Fibroblast of lung (primary cell): ENCODE data around the gene MISFA. TPM values are rescaled to one million over a fixed set of nuclear protein-coding genes. Genes with fewer than 3 reads are reported as not detected.
A peak's percentile ranks its signal among the peaks of the same experiment; 100 is the strongest.

Experiments used
- DNase-seq, 2 donors: peaks; one replicate each; pipeline versions ENCODE4 v3.0.0 to v3.0.0-alpha.2; 2010; ENCODE audit warnings: low read depth in 2 of 2
- H2AFZ ChIP-seq: 2 replicates; pipeline ENCODE4 v1.5.1; 2012; ENCODE audit warnings: low read length, control low read depth, inconsistent platforms
- H3K27ac ChIP-seq: 2 replicates; pipeline ENCODE4 v1.5.1; 2011; ENCODE audit warnings: low read length, control low read depth; ENCODE audit not compliant: insufficient read depth
- H3K27me3 ChIP-seq: 2 replicates; pipeline ENCODE4 v1.5.1; 2011; ENCODE audit warnings: mild to moderate bottlenecking, low read length; ENCODE audit not compliant: control insufficient read depth, insufficient read depth
- H3K36me3 ChIP-seq: 2 replicates; pipeline ENCODE4 v1.5.1; 2011; ENCODE audit warnings: low read length; ENCODE audit not compliant: control insufficient read depth, insufficient read depth
- H3K4me1 ChIP-seq: 2 replicates; pipeline ENCODE4 v1.5.1; 2011; ENCODE audit warnings: low read length; ENCODE audit not compliant: control insufficient read depth, insufficient read depth; ENCODE audit errors: extremely low read depth
- H3K4me2 ChIP-seq: 2 replicates; pipeline ENCODE4 v1.5.1; 2011; ENCODE audit warnings: low read length, control low read depth; ENCODE audit not compliant: insufficient read depth; ENCODE audit errors: extremely low read depth
- H3K4me3 ChIP-seq, 4 experiments: fragments of 200-600 bp in 1 of 4; sonication (generic) in 1 of 4; replicated peaks in 1 of 4; 2 replicates each; pipeline ENCODE4 v1.5.1; 2011 to 2016; ENCODE audit warnings: low read length in 4 of 4, low read depth in 3 of 4, mild to moderate bottlenecking in 3 of 4, control low read depth in 2 of 4, inconsistent platforms in 1 of 4, mixed read lengths in 1 of 4; ENCODE audit not compliant: insufficient read depth in 1 of 4; ENCODE audit errors: control extremely low read depth in 1 of 4
- H3K79me2 ChIP-seq: 2 replicates; pipeline ENCODE4 v1.5.1; 2012; ENCODE audit warnings: mild to moderate bottlenecking, low read length, inconsistent platforms; ENCODE audit not compliant: control insufficient read depth, insufficient read depth
- H3K9ac ChIP-seq: 2 replicates; pipeline ENCODE4 v1.5.1; 2011; ENCODE audit warnings: mild to moderate bottlenecking, low read length, control low read depth; ENCODE audit not compliant: insufficient read depth
- H3K9me3 ChIP-seq: 2 replicates; pipeline ENCODE4 v1.5.1; 2012; ENCODE audit warnings: low read depth, low read length; ENCODE audit not compliant: control insufficient read depth, insufficient read depth
- H4K20me1 ChIP-seq: 2 replicates; pipeline ENCODE4 v1.5.1; 2011; ENCODE audit warnings: low read length; ENCODE audit not compliant: control insufficient read depth, insufficient read depth; ENCODE audit errors: extremely low read depth
- CTCF ChIP-seq, 2 donors: IDR thresholded peaks in 1 of 2; conservative IDR thresholded peaks in 1 of 2; 1 replicate in 1 of 2; 2 replicates in 1 of 2; pipeline ENCODE4 v1.5.1; 2011 to 2012; ENCODE audit warnings: low read length in 2 of 2, control low read depth in 1 of 2, inconsistent platforms in 1 of 2, low read depth in 1 of 2, mild to moderate bottlenecking in 1 of 2
- EZH2 ChIP-seq: IDR thresholded peaks from 2 replicates; pipeline ENCODE4 v1.5.1; 2012; ENCODE audit warnings: low read length, control low read depth, mild to moderate bottlenecking; ENCODE audit errors: missing control alignments
- polyA minus RNA-seq: library from RNA; depleted of rRNA, polyadenylated mRNA; stranded (reverse); fragments of >200 nt; gene quantifications from 2 replicates; pipeline ENCODE4 v1.2.3, GENCODE V29; 2011; ENCODE audit warnings: low replicate concordance
- polyA plus RNA-seq, 2 donors: library from polyadenylated mRNA; depleted of rRNA in 1 of 2; stranded (reverse) in 1 of 2; unstranded in 1 of 2; fragments of >200 nt; gene quantifications; 2 replicates each; pipeline ENCODE4 v1.2.1, GENCODE V29; 2011 to 2012; ENCODE audit warnings: missing spikeins in 1 of 2
- total RNA-seq: library from RNA; depleted of rRNA; stranded (reverse); fragments of >200 nt; gene quantifications from 2 replicates; pipeline ENCODE4 v1.2.1, GENCODE V29; 2014

Gene MISFA
- 0.50 and 0.51 TPM in 2 replicates for total RNA-seq
- 1.4 and 1.7 TPM in 2 replicates for polyA plus RNA-seq
- 1.0 and 2.0 TPM in 2 replicates for polyA plus RNA-seq (2012)
- polyA minus RNA-seq = not detected in 2 replicates

GRCh38 chr11:18599739-18600230 is at the start of gene MISFA:
MISFA (plus strand) TSS chr11:18599789; CDS start chr11:18599929, 140 bp downstream.
- Histone ChIP-seq H3K4me3 (no peak within 1 kb of the TSS), H3K27ac (no peak within 1 kb of the TSS), H3K9ac (no peak within 1 kb of the TSS), H3K79me2 (no peaks in the 10 kb centered on the region), H2AFZ (no peak within 1 kb of the TSS), H3K4me2 (no peak within 1 kb of the TSS), H3K36me3 (no peaks in the 10 kb centered on the region), H4K20me1 (no peaks in the 10 kb centered on the region), H3K27me3 (no peaks in the 10 kb centered on the region), H3K4me1 (no peaks in the 10 kb centered on the region), H3K9me3 (no peaks in the 10 kb centered on the region)
- TF ChIP-seq CTCF (conservative IDR thresholded peaks at IDR 0.05 in 1 of 2, IDR thresholded peaks at IDR 0.05 in 1 of 2; ENCODE audit: low read depth in 1 of 2, low read length in 2 of 2) (no peak), EZH2 (no peak)
- peak in 1 of 2 donors; percentile 33 for DNase-seq

- no peak for DNase-seq
- Histone ChIP-seq H3K27ac (no peak overlapping the region), H4K20me1 (no peaks in the 10 kb centered on the region), H3K36me3 (no peaks in the 10 kb centered on the region), H3K4me1 (no peaks in the 10 kb centered on the region), H3K9me3 (no peaks in the 10 kb centered on the region), H3K4me3 (no peak overlapping the region), H3K79me2 (no peaks in the 10 kb centered on the region), H3K4me2 (no peak overlapping the region), H3K9ac (no peak overlapping the region), H2AFZ (no peak overlapping the region), H3K27me3 (no peaks in the 10 kb centered on the region)
- no peak for TF ChIP-seq CTCF (conservative IDR thresholded peaks at IDR 0.05 in 1 of 2, IDR thresholded peaks at IDR 0.05 in 1 of 2; ENCODE audit: low read depth in 1 of 2, low read length in 2 of 2)
- no peak for TF ChIP-seq EZH2
Measured at GRCh38 chr11:18563090-18563730, 36.4 kb upstream of the MISFA start.

- H3K27me3 ChIP-seq = no peaks in the 10 kb centered on the region
- H3K9ac ChIP-seq = no peak overlapping the region
- H3K79me2 ChIP-seq = no peaks in the 10 kb centered on the region
- no peak for DNase-seq
- no peak overlapping the region for H3K27ac ChIP-seq
- no peak overlapping the region for H2AFZ ChIP-seq
- H3K9me3 ChIP-seq = no peaks in the 10 kb centered on the region
- H3K4me3 ChIP-seq = no peak overlapping the region
- TF ChIP-seq CTCF (conservative IDR thresholded peaks at IDR 0.05 in 1 of 2, IDR thresholded peaks at IDR 0.05 in 1 of 2; ENCODE audit: low read depth in 1 of 2, low read length in 2 of 2) (no peak), EZH2 (no peak)
- no peaks in the 10 kb centered on the region for H4K20me1 ChIP-seq
- H3K4me2 ChIP-seq = no peak overlapping the region
- no peaks in the 10 kb centered on the region for H3K36me3 ChIP-seq
- no peaks in the 10 kb centered on the region for H3K4me1 ChIP-seq
Measured at GRCh38 chr11:18564149-18564548, 35.4 kb upstream of the MISFA start.
